ENCODE results near the gene BOC. TPM values are rescaled to one million over a fixed set of nuclear protein-coding genes. Genes with fewer than 3 reads are reported as not detected.

The BOC gene
- total RNA-seq, 1 experiment from 2014 or later, result 0.73 TPM

DNA sequence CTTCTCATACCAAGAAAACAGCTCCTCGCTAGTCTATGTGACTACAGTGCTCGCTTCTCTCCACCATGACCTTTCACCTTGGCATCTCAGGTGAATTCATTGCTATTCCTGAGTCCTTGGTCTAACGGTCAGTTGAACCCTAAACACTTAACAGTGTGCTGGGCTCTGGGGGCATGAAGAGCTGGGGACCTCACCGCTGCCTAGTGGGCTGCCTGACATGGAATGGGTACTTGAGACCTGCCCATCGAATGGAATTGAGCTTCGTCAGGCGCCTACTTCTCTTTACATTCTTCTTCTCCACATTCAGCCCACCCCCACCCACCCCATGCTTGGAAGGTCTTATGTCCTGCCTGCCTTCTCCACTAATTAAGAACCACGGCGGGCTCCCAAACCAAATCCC is 22.1 kb downstream of the BOC start:
- intact Hi-C loops (cut with micrococcal nuclease; ENCODE audit: unreplicated experiment), result no loop called here
- no peaks in the 10 kb centered on the region for H3K9me3 Mint-ChIP-seq (ENCODE audit: unreplicated experiment)
- Histone ChIP-seq H3K27me3 (replicated peaks; ENCODE audit: control insufficient read depth, insufficient read depth, low read length) (no peaks in the 10 kb centered on the region), H3K9me3 (no peaks in the 10 kb centered on the region), H3K36me3 (ENCODE audit: control insufficient read depth, insufficient read depth, low read length) (no peaks in the 10 kb centered on the region), H3K4me1 (no peaks in the 10 kb centered on the region), H3K4me3 (ENCODE audit: low read depth, low read length) (no peak overlapping the region)
- POLR2A ChIA-PET, result no interaction called here
- peaks cover 14% of the 10 kb centered on the region for H3K27me3 Mint-ChIP-seq (ENCODE audit: insufficient read depth, unreplicated experiment)
- no peaks in the 10 kb centered on the region for H3K4me1 Mint-ChIP-seq (ENCODE audit: low read depth, unreplicated experiment)
- H3K4me3 Mint-ChIP-seq (ENCODE audit: unreplicated experiment), result no peak overlapping the region
- BruUV-seq (replicated peaks), result no TSS peak
- no peaks in the 10 kb centered on the region for H3K36me3 Mint-ChIP-seq (ENCODE audit: insufficient read depth, unreplicated experiment)
- TF ChIP-seq, protein P1, sequence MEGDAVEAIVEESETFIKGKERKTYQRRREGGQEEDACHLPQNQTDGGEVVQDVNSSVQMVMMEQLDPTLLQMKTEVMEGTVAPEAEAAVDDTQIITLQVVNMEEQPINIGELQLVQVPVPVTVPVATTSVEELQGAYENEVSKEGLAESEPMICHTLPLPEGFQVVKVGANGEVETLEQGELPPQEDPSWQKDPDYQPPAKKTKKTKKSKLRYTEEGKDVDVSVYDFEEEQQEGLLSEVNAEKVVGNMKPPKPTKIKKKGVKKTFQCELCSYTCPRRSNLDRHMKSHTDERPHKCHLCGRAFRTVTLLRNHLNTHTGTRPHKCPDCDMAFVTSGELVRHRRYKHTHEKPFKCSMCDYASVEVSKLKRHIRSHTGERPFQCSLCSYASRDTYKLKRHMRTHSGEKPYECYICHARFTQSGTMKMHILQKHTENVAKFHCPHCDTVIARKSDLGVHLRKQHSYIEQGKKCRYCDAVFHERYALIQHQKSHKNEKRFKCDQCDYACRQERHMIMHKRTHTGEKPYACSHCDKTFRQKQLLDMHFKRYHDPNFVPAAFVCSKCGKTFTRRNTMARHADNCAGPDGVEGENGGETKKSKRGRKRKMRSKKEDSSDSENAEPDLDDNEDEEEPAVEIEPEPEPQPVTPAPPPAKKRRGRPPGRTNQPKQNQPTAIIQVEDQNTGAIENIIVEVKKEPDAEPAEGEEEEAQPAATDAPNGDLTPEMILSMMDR (IDR thresholded peaks at IDR 0.05; ENCODE audit: insufficient read depth in 1 of 2, low read depth in 1 of 2, low read length in 1 of 2, severe bottlenecking in 1 of 2, unreplicated experiment in 1 of 2), result no peak
- no peak for DNase-seq
- H3K27ac Mint-ChIP-seq (ENCODE audit: unreplicated experiment), result no peak overlapping the region
- CTCF ChIA-PET, result no interaction called here

DNA sequence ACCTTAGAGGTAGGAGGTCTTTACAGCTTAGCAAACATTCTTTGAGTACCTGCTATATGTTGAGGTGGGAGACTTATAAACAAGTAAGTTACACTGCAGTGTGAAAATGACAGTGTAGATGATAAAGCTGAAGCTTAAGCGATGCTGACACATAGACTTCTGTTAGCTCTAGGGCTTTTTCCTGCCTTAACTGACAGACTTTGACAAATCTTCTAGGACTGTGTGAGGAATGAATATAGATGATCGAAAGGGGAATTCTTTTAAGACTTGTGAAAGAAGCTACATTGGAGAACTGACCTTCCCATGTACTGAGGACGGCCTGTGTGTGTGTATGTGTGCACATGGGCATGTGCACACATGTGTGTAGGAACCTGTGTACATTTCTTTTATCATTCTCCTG is 22.7 kb downstream of the BOC start:
- POLR2A ChIA-PET, result no interaction called here
- H3K4me1 Mint-ChIP-seq (ENCODE audit: low read depth, unreplicated experiment), result no peaks in the 10 kb centered on the region

DNA sequence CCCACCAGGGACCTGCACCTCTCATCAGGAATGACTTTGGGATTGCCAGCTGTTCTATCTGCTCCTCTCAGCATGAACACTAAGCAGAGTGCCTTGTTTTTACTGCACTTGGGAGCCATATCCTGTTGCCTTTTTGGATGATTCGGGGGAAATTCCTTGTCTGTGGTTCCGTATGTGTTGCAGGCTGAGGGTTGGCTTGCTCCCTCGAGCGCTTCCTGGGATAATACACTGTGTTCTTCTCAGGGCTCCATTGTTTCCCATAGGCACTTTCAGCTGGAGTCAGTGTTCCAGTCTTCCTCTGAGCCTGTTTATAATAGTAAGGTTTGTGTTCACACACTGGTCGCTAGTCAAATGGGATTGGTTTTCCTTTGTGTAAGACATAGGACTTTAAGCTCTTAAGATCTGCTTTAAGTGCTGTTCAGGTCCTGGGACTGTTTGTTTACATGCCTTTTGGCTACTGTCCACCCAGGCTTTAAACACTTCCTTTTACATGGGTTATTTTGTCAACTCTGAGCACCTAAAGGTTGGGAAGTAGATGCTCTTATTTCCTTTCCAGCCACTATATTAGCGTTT is 23.4 kb downstream of the BOC start:
- DNase-seq, result no peak
- POLR2A ChIA-PET, result no interaction called here
- CTCF ChIA-PET, result no interaction called here
- no peaks in the 10 kb centered on the region for H3K36me3 ChIP-seq (ENCODE audit: control insufficient read depth, insufficient read depth, low read length)
- no peaks in the 10 kb centered on the region for H3K27me3 ChIP-seq (replicated peaks; ENCODE audit: control insufficient read depth, insufficient read depth, low read length)
- Mint-ChIP-seq H3K36me3 (ENCODE audit: insufficient read depth, unreplicated experiment) (no peaks in the 10 kb centered on the region), H3K4me3 (ENCODE audit: unreplicated experiment) (no peak overlapping the region), H3K27ac (ENCODE audit: unreplicated experiment) (no peak overlapping the region), H3K27me3 (ENCODE audit: insufficient read depth, unreplicated experiment) (peaks cover 14% of the 10 kb centered on the region), H3K4me1 (ENCODE audit: low read depth, unreplicated experiment) (no peaks in the 10 kb centered on the region), H3K9me3 (ENCODE audit: unreplicated experiment) (no peaks in the 10 kb centered on the region)
- no peaks in the 10 kb centered on the region for H3K4me1 ChIP-seq
- intact Hi-C loops (cut with micrococcal nuclease; ENCODE audit: unreplicated experiment), result no loop called here
- TF ChIP-seq, protein P1 (IDR thresholded peaks at IDR 0.05; ENCODE audit: insufficient read depth in 1 of 2, low read depth in 1 of 2, low read length in 1 of 2, severe bottlenecking in 1 of 2, unreplicated experiment in 1 of 2), result no peak
- no peaks in the 10 kb centered on the region for H3K9me3 ChIP-seq
- BruUV-seq (replicated peaks), result no TSS peak
- H3K4me3 ChIP-seq (ENCODE audit: low read depth, low read length), result no peak overlapping the region

More for the DNA sequence above, 22.7 kb downstream of the BOC start:
- Mint-ChIP-seq H3K27ac (ENCODE audit: unreplicated experiment) (no peak overlapping the region), H3K27me3 (ENCODE audit: insufficient read depth, unreplicated experiment) (peaks cover 14% of the 10 kb centered on the region), H3K36me3 (ENCODE audit: insufficient read depth, unreplicated experiment) (no peaks in the 10 kb centered on the region), H3K9me3 (ENCODE audit: unreplicated experiment) (no peaks in the 10 kb centered on the region), H3K4me3 (ENCODE audit: unreplicated experiment) (no peak overlapping the region)
- DNase-seq, result no peak
- Histone ChIP-seq H3K27me3 (replicated peaks; ENCODE audit: control insufficient read depth, insufficient read depth, low read length) (no peaks in the 10 kb centered on the region), H3K9me3 (no peaks in the 10 kb centered on the region), H3K36me3 (ENCODE audit: control insufficient read depth, insufficient read depth, low read length) (no peaks in the 10 kb centered on the region), H3K4me3 (ENCODE audit: low read depth, low read length) (no peak overlapping the region), H3K4me1 (no peaks in the 10 kb centered on the region)
- no TSS peak for BruUV-seq (replicated peaks)
- CTCF ChIA-PET, result no interaction called here
- TF ChIP-seq, protein P1 (IDR thresholded peaks at IDR 0.05; ENCODE audit: insufficient read depth in 1 of 2, low read depth in 1 of 2, low read length in 1 of 2, severe bottlenecking in 1 of 2, unreplicated experiment in 1 of 2), result no peak
- intact Hi-C loops (cut with micrococcal nuclease; ENCODE audit: unreplicated experiment), result no loop called here
